GM12878 (cell line): Measurements from ENCODE around the gene SPOCK1. TPM values are rescaled to one million over a fixed set of nuclear protein-coding genes. Genes with fewer than 3 reads are reported as not detected.

Experiments
- ATAC-seq: fragments of 200-7000 bp; cut with Tn5 transposase; 3 replicates; pipeline ENCODE4 v1.9.1; 2020; ENCODE audit warnings: mild to moderate bottlenecking, moderate library complexity
- BruUV-seq: library from RNA; stranded (reverse); fragments of 400-500 nt; replicated peaks from 2 replicates; lab custom pipeline; 2021; lab: Mats Ljungman, UMichigan
- CTCF ChIA-PET: fragments of 300-600 bp; sonication (Branson Sonifier 250); formaldehyde crosslinking; extraction: SDS; loops from one replicate; lab custom pipeline; 2021; ENCODE audit warnings: inconsistent platforms; lab: Yijun Ruan, JAX
- POLR2A ChIA-PET: fragments of 350-600 bp; formaldehyde crosslinking; extraction: SDS; loops from one replicate; lab custom pipeline; 2021; ENCODE audit warnings: inconsistent platforms; lab: Charles Lee
- RAD21 ChIA-PET: fragments of 300-600 bp; sonication (Branson Sonifier 250); formaldehyde crosslinking; loops from one replicate; lab custom pipeline; 2023; ENCODE audit warnings: antibody characterized with exemption; ENCODE audit not compliant: unreplicated experiment; lab: Charles Lee
- SMC1A ChIA-PET: fragments of 300-600 bp; sonication (Branson Sonifier 250); formaldehyde crosslinking; loops from one replicate; lab custom pipeline; 2023; ENCODE audit not compliant: unreplicated experiment, uncharacterized antibody; lab: Charles Lee
- DNase-seq: peaks from one replicate; pipeline ENCODE4 v3.0.0-alpha.2; 2011; ENCODE audit warnings: low read depth, low spot score
- FAIRE-seq: peaks from 3 replicates; lab custom pipeline; 2011; peaks lifted over from hg19 to GRCh38; lab: Jason Lieb, UNC
- H2AFZ ChIP-seq: 2 replicates; pipeline ENCODE4 v1.6.0; 2011; ENCODE audit warnings: low read depth, low read length, control low read depth; ENCODE audit not compliant: control insufficient read depth
- H3K27ac ChIP-seq: 2 replicates; pipeline ENCODE4 v1.5.1; 2011; ENCODE audit warnings: control low read depth; ENCODE audit not compliant: control insufficient read depth, insufficient read depth
- H3K27me3 ChIP-seq, 2 experiments: replicated peaks in 1 of 2; 2 replicates each; pipeline versions ENCODE4 v1.6.0 to v1.6.1; 2011; ENCODE audit warnings: low read length in 1 of 2; ENCODE audit not compliant: control insufficient read depth in 2 of 2, insufficient read depth in 2 of 2
- H3K36me3 ChIP-seq, 2 experiments: 2 replicates each; pipeline ENCODE4 v1.5.1; 2011; ENCODE audit warnings: low read length in 1 of 2; ENCODE audit not compliant: control insufficient read depth in 2 of 2, insufficient read depth in 2 of 2
- H3K4me1 ChIP-seq: 2 replicates; pipeline ENCODE4 v1.6.1; 2011; ENCODE audit warnings: mild to moderate bottlenecking, low read length, moderate library complexity, mixed read lengths; ENCODE audit not compliant: control insufficient read depth, insufficient read depth
- H3K4me2 ChIP-seq: 2 replicates; pipeline ENCODE4 v1.6.0; 2011; ENCODE audit warnings: control low read depth; ENCODE audit not compliant: control insufficient read depth, insufficient read depth
- H3K4me3 ChIP-seq: fragments of 200-600 bp; sonication (generic); 2 replicates; pipeline ENCODE4 v1.5.1; 2016
- H3K79me2 ChIP-seq: 2 replicates; pipeline ENCODE4 v1.6.0; 2011; ENCODE audit warnings: low read length; ENCODE audit not compliant: control insufficient read depth, insufficient read depth
- H3K9ac ChIP-seq: 2 replicates; pipeline ENCODE4 v1.8.0; 2011; ENCODE audit warnings: low read length, control low read depth, mixed read lengths; ENCODE audit not compliant: control insufficient read depth, insufficient read depth
- H3K9me3 ChIP-seq: replicated peaks from 3 replicates; pipeline ENCODE4 v1.5.1; 2011; ENCODE audit warnings: mild to moderate bottlenecking, low read length; ENCODE audit not compliant: control insufficient read depth, insufficient read depth
- H4K20me1 ChIP-seq: 2 replicates; pipeline ENCODE4 v1.6.0; 2011; ENCODE audit not compliant: control insufficient read depth, insufficient read depth
- CBX3 ChIP-seq: fragments of 200-600 bp; sonication (generic); IDR thresholded peaks from 2 replicates; pipeline ENCODE4 v1.6.1; 2016; ENCODE audit warnings: low read depth, borderline replicate concordance
- CHD4 ChIP-seq: fragments of 200-600 bp; sonication (generic); IDR thresholded peaks from 2 replicates; pipeline ENCODE4 v1.6.1; 2016; ENCODE audit warnings: mild to moderate bottlenecking
- HCFC1 ChIP-seq: fragments of 150-350 bp; IDR thresholded peaks from 2 replicates; pipeline ENCODE4 v1.6.1; 2014; ENCODE audit warnings: low read length
- HDAC2 ChIP-seq: fragments of 200-600 bp; sonication (generic); IDR thresholded peaks from 2 replicates; pipeline ENCODE4 v1.6.1; 2017
- MEF2B ChIP-seq: fragments of 450-650 bp; IDR thresholded peaks from 2 replicates; pipeline ENCODE4 v1.6.1; 2018; ENCODE audit warnings: mild to moderate bottlenecking, moderate library complexity; ENCODE audit not compliant: partially characterized antibody, poor library complexity, severe bottlenecking
- NBN ChIP-seq: fragments of 450-650 bp; IDR thresholded peaks from 2 replicates; pipeline ENCODE4 v1.6.1; 2016
- NFIC ChIP-seq: IDR thresholded peaks from 2 replicates; pipeline ENCODE4 v1.6.1; 2012; ENCODE audit warnings: low read depth, mild to moderate bottlenecking, inconsistent platforms, low read length, moderate library complexity
- NFXL1 ChIP-seq: fragments of 450-650 bp; IDR thresholded peaks from 2 replicates; pipeline ENCODE4 v1.6.1; 2017; ENCODE audit warnings: antibody characterized with exemption, mild to moderate bottlenecking, borderline replicate concordance
- NR2C2 ChIP-seq: IDR thresholded peaks from 2 replicates; pipeline ENCODE4 v1.6.1; 2011; ENCODE audit warnings: borderline replicate concordance, low read depth; ENCODE audit not compliant: control insufficient read depth, insufficient read length
- SIX5 ChIP-seq: IDR thresholded peaks from 2 replicates; pipeline ENCODE4 v1.6.1; 2011; ENCODE audit warnings: mild to moderate bottlenecking, low read depth, low read length, moderate library complexity; ENCODE audit not compliant: severe bottlenecking
- SREBF1 ChIP-seq: IDR thresholded peaks from 2 replicates; pipeline ENCODE4 v1.6.1; 2012; ENCODE audit warnings: mild to moderate bottlenecking, low read length
- STAT1 ChIP-seq: fragments of 450-650 bp; conservative IDR thresholded peaks from 2 replicates; pipeline ENCODE4 v1.6.1; 2014; ENCODE audit warnings: antibody characterized with exemption, mild to moderate bottlenecking
- ZNF622 ChIP-seq: fragments of 450-650 bp; IDR thresholded peaks from 2 replicates; pipeline ENCODE4 v1.6.1; 2017; ENCODE audit warnings: mild to moderate bottlenecking, inconsistent platforms
- WGBS: methylation state at CpG from one replicate; pipeline ENCODE4 v1.1.6; 2016; ENCODE audit warnings: low lambda C conversion rate; ENCODE audit not compliant: insufficient replicate concordance, insufficient coverage; ENCODE audit errors: missing lambda C conversion rate; 5-methylcytosine and 5-hydroxymethylcytosine counted together
- in situ Hi-C: fragments of 300-500 bp; cut with MboI; formaldehyde crosslinking; loops from 9 replicates; pipeline ENCODE4 v1.14.3; 2018; ENCODE audit warnings: mixed read lengths
- intact Hi-C: fragments of 100-400 bp; cut with micrococcal nuclease; formaldehyde crosslinking; loops from one replicate; pipeline ENCODE4 v1.14.2; 2022; ENCODE audit not compliant: unreplicated experiment
- polyA plus RNA-seq, 11 experiments: library from polyadenylated mRNA; depleted of rRNA in 4 of 11; unstranded in 6 of 11; stranded (reverse) in 5 of 11; fragments of >200 nt; fragmentation: Nextera tagmentation in 4 of 11; fragmentation: Illumina TruSeq in 1 of 11; extraction: Ambion mirVana in 4 of 11; extraction: Trizol in 1 of 11; gene quantifications; 1 replicate in 1 of 11; 2 replicates in 10 of 11; pipeline versions ENCODE4 v1.2.1 to v1.2.3, GENCODE V29; 2011 to 2016; ENCODE audit warnings: inconsistent platforms in 2 of 11, missing spikeins in 2 of 11, low read depth in 1 of 11
- total RNA-seq, 4 experiments: library from RNA; depleted of rRNA in 3 of 4; stranded (reverse); fragments of >200 nt in 3 of 4; fragmentation: Illumina TruSeq in 1 of 4; extraction: Trizol in 1 of 4; gene quantifications; 2 replicates each; pipeline versions ENCODE4 v1.2.1 to v1.2.3, GENCODE V29; 2013 to 2021
- TF ChIP-seq, protein P1 (sequence below): fragments of 450-650 bp; IDR thresholded peaks from 2 replicates; pipeline ENCODE4 v1.6.1; 2018; ENCODE audit warnings: borderline replicate concordance, mild to moderate bottlenecking; ENCODE audit not compliant: partially characterized antibody
- TF ChIP-seq, protein P2 (sequence below): fragments of 450-650 bp; IDR thresholded peaks from 2 replicates; pipeline ENCODE4 v1.6.1; 2017; ENCODE audit warnings: mild to moderate bottlenecking, moderate library complexity
- TF ChIP-seq, protein P3 (sequence below): fragments of 450-650 bp; IDR thresholded peaks from 2 replicates; pipeline ENCODE4 v1.6.1; 2017; ENCODE audit warnings: mild to moderate bottlenecking, low read depth, inconsistent platforms; ENCODE audit not compliant: poor library complexity, severe bottlenecking

The SPOCK1 gene
- total and polyA plus RNA-seq, 10 of the 15 experiments (the other 5 are each of a cell fraction or from before 2014, with no cell fraction given) = 0.06 to 0.68 (median 0.25) TPM; not detected in 3

DNA sequence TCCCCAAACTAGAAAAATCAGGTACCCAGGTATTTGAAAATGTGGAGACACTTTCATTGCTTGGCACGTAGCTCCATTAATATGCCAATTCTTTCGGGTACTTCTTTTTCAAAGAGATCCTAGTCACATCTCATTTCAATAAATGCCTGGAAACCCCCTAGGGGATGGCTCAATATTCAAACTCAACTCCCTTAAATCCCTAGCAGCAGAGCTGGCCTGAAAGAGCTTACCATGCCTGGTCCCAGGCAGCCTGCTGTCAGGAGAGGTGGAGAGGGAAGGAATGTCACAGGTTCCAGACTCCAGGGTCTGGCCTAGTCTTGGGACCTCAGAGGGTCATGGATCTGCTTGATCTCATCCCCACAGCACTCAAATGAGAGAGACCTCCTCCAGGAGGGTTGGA lies 187.1 kb downstream of the SPOCK1 start:
- in situ Hi-C loops (no loop called here), intact Hi-C loops (no loop called here)
- FAIRE-seq (no peak), ATAC-seq (no peak), DNase-seq (no peak)
- CTCF ChIA-PET = interaction anchor here (0.6 to 1.3 kb wide), 2 partner anchors 9 to 860 kb away, joined by 3 to 7 read pairs; no protein-coding TSS in a partner anchor
- SMC1A ChIA-PET = no interaction called here
- Histone ChIP-seq H3K27ac (no peak overlapping the region), H2AFZ (no peak overlapping the region), H3K4me1 (no peaks in the 10 kb centered on the region), H3K36me3 (no peaks in the 10 kb centered on the region), H4K20me1 (no peaks in the 10 kb centered on the region), H3K4me3 (no peak overlapping the region), H3K9me3 (no peaks in the 10 kb centered on the region), H3K79me2 (no peaks in the 10 kb centered on the region), H3K4me2 (no peak overlapping the region), H3K27me3 (no peaks in the 10 kb centered on the region; a peak in 1 of 4 replicates), H3K9ac (no peak overlapping the region)
- RAD21 ChIA-PET = no interaction called here
- POLR2A ChIA-PET = no interaction called here
- TF ChIP-seq CHD4 = no peak
- no peak for TF ChIP-seq MEF2B
- no peak for TF ChIP-seq HCFC1
- no peak for TF ChIP-seq NBN
- no peak for TF ChIP-seq NR2C2
- no peak for TF ChIP-seq NFIC
- TF ChIP-seq STAT1 = no peak
- no peak for TF ChIP-seq NFXL1
- TF ChIP-seq, protein P1, sequence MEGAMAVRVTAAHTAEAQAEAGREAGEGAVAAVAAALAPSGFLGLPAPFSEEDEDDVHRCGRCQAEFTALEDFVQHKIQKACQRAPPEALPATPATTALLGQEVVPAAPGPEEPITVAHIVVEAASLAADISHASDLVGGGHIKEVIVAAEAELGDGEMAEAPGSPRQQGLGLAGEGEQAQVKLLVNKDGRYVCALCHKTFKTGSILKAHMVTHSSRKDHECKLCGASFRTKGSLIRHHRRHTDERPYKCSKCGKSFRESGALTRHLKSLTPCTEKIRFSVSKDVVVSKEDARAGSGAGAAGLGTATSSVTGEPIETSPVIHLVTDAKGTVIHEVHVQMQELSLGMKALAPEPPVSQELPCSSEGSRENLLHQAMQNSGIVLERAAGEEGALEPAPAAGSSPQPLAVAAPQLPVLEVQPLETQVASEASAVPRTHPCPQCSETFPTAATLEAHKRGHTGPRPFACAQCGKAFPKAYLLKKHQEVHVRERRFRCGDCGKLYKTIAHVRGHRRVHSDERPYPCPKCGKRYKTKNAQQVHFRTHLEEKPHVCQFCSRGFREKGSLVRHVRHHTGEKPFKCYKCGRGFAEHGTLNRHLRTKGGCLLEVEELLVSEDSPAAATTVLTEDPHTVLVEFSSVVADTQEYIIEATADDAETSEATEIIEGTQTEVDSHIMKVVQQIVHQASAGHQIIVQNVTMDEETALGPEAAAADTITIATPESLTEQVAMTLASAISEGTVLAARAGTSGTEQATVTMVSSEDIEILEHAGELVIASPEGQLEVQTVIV = no peak
- TF ChIP-seq HDAC2 = no peak
- TF ChIP-seq, protein P2, sequence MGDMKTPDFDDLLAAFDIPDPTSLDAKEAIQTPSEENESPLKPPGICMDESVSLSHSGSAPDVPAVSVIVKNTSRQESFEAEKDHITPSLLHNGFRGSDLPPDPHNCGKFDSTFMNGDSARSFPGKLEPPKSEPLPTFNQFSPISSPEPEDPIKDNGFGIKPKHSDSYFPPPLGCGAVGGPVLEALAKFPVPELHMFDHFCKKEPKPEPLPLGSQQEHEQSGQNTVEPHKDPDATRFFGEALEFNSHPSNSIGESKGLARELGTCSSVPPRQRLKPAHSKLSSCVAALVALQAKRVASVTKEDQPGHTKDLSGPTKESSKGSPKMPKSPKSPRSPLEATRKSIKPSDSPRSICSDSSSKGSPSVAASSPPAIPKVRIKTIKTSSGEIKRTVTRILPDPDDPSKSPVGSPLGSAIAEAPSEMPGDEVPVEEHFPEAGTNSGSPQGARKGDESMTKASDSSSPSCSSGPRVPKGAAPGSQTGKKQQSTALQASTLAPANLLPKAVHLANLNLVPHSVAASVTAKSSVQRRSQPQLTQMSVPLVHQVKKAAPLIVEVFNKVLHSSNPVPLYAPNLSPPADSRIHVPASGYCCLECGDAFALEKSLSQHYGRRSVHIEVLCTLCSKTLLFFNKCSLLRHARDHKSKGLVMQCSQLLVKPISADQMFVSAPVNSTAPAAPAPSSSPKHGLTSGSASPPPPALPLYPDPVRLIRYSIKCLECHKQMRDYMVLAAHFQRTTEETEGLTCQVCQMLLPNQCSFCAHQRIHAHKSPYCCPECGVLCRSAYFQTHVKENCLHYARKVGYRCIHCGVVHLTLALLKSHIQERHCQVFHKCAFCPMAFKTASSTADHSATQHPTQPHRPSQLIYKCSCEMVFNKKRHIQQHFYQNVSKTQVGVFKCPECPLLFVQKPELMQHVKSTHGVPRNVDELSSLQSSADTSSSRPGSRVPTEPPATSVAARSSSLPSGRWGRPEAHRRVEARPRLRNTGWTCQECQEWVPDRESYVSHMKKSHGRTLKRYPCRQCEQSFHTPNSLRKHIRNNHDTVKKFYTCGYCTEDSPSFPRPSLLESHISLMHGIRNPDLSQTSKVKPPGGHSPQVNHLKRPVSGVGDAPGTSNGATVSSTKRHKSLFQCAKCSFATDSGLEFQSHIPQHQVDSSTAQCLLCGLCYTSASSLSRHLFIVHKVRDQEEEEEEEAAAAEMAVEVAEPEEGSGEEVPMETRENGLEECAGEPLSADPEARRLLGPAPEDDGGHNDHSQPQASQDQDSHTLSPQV = no peak
- TF ChIP-seq SREBF1 = no peak
- no peak for TF ChIP-seq ZNF622
- TF ChIP-seq CBX3 = no peak
- no peak for TF ChIP-seq SIX5
- TF ChIP-seq, protein P3, sequence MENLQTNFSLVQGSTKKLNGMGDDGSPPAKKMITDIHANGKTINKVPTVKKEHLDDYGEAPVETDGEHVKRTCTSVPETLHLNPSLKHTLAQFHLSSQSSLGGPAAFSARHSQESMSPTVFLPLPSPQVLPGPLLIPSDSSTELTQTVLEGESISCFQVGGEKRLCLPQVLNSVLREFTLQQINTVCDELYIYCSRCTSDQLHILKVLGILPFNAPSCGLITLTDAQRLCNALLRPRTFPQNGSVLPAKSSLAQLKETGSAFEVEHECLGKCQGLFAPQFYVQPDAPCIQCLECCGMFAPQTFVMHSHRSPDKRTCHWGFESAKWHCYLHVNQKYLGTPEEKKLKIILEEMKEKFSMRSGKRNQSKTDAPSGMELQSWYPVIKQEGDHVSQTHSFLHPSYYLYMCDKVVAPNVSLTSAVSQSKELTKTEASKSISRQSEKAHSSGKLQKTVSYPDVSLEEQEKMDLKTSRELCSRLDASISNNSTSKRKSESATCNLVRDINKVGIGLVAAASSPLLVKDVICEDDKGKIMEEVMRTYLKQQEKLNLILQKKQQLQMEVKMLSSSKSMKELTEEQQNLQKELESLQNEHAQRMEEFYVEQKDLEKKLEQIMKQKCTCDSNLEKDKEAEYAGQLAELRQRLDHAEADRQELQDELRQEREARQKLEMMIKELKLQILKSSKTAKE = no peak
- BruUV-seq = no TSS peak
- 0% methylated on average over 2 of the region's 2 CpGs for WGBS
